Measurements from ENCODE around the gene RNF7.

- TF ChIP-seq, protein P1, sequence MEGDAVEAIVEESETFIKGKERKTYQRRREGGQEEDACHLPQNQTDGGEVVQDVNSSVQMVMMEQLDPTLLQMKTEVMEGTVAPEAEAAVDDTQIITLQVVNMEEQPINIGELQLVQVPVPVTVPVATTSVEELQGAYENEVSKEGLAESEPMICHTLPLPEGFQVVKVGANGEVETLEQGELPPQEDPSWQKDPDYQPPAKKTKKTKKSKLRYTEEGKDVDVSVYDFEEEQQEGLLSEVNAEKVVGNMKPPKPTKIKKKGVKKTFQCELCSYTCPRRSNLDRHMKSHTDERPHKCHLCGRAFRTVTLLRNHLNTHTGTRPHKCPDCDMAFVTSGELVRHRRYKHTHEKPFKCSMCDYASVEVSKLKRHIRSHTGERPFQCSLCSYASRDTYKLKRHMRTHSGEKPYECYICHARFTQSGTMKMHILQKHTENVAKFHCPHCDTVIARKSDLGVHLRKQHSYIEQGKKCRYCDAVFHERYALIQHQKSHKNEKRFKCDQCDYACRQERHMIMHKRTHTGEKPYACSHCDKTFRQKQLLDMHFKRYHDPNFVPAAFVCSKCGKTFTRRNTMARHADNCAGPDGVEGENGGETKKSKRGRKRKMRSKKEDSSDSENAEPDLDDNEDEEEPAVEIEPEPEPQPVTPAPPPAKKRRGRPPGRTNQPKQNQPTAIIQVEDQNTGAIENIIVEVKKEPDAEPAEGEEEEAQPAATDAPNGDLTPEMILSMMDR (IDR thresholded peaks at IDR 0.05): no peak
- TF ChIP-seq POLR2A (IDR thresholded peaks at IDR 0.05): no peak
Observed at GRCh38 chr3:141724186-141724585, 13.9 kb upstream of the RNF7 start.
